ENCODE data around the gene RIGI. TPM values are rescaled to one million over a fixed set of nuclear protein-coding genes. Genes with fewer than 3 reads are reported as not detected.
"Not testable (repeated sequence)": the region's sequence is repeated elsewhere in the genome, so short reads cannot be mapped to it uniquely, and the experiment has no call there.

The RIGI gene
- 1.2 and 1.5 TPM in 2 replicates for total RNA-seq (2014; rRNA removed; shearing (Covaris generic))
- 0.90 and 1.1 TPM in 2 replicates for polyA plus RNA-seq (2015; cell fraction: cytosol; rRNA removed)
- 0.83 and 1.3 TPM in 2 replicates for polyA plus RNA-seq (2015; cell fraction: nucleus; rRNA removed)

DNA sequence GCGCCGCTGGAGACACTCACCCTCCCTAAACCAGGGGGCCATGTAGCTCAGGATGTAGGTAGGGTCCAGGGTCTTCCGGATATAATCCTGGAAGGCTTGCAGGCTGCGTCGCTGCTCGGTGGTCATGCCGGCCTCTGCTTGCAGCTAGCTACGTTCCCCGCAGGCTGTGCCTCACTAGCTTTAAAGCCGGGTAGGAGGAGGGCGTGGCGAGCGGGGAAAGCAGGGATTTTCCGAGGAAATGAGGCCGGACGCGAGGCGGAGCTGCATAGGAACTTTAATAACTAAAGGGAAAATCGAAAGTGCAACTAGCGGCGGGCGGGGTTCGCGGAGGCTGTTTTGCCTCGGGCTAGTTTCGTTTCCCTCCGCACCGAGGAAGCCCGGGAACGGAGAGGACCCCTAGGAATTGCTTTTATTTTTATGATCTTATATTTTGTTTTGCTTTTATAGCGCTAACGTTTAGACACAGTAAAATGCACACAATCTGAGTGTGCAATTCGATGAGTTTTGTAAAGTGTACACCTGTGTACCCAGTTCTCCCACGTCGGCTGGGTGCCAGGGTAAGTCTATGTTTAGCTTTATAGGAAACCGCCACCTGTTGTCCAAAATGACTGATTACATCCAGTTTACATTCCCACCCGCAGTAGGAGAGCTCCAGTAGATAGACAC is at the start of gene RIGI:
RIGI (minus strand) TSS at position 156 of the 666 bp plus-strand sequence; CDS start at position 126, 30 bp downstream.
- in situ Hi-C loops (cut with HindIII; ENCODE audit: low pct_unique_long_range_greater_than_20kb, low sequenced_read_pairs): no loop called here
- DNase-seq (ENCODE audit: low read depth, low spot score): peak; percentile 81

DNA sequence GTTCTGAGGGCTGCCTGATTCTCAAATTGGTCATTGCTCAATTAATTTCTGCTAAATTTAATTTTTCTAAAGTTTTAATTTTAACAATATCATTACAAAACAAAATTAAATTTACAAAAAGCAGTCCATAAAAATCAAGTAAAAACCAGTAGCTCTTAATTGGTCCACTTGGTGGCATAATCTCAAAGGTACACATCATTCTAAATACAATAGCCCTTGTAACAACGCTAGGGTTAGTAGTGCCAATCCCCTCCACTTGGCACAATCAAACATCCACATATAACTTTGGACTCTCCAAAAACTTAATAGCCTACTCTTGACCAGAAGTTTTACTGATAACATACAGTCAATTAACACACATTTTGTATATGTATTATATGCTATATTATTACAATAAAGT is 48.9 kb upstream of the RIGI start:
- in situ Hi-C loops (cut with HindIII; ENCODE audit: low pct_unique_long_range_greater_than_20kb, low sequenced_read_pairs): no loop called here
- no peak for DNase-seq (ENCODE audit: low read depth, low spot score)

DNA sequence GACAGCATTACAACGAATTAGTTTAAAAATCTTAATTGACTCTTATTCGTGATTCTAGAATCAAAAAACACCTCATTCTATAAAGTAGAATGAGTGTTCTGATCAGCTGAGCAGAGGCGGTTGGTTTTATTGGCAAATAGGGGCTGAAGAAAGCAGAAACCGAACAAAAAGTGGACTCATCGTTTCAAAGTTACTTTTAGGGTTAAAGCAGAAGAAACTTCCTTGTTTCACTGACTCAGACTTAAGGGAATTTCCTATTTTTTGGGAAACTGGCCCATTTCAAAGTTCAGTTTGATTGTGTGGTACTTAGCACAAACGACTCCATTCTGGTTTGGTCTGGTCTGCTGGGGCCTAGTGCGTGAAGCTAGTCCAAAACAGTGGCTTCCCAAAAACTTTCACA is 47.8 kb upstream of the RIGI start:
- in situ Hi-C loops (cut with HindIII; ENCODE audit: low pct_unique_long_range_greater_than_20kb, low sequenced_read_pairs): no loop called here
- DNase-seq (ENCODE audit: low read depth, low spot score): no peak

DNA sequence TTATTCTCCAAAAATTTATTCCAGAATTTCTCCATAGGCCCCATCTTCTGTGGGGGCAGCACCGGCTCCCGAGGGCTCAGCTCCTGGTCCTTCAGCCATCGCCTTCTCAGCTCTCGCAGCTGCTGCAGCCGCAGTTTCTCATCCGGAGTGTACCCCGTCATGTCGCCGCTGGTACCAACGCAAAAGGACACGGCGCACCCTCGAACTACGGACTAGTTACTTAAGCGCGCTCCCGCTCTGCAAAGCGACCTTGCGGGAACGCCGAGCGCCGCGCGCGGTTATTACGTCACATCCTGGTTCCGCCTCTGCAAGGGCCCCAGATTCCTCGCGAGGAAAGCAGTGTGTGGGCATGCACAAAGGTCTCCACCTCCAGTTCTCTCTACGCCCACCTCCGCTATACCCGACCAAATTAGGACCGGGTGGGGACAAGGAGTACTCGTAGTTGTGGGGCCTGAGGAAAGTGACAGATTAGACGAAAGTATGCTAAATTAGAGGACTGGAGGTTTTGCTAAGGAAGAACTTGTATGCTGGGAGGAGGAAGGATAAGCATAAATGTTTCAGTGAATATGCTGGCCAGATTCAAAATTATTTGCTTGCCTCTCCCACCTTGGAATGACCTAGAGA is 47.0 kb upstream of the RIGI start, which contains the start of gene NDUFB6:
NDUFB6 (minus strand) TSS at position 260 of the 624 bp plus-strand sequence; CDS start at position 161, 99 bp downstream.
- DNase-seq (ENCODE audit: low read depth, low spot score): peak; percentile 89
- in situ Hi-C loops (cut with HindIII; ENCODE audit: low pct_unique_long_range_greater_than_20kb, low sequenced_read_pairs): no loop called here

DNA sequence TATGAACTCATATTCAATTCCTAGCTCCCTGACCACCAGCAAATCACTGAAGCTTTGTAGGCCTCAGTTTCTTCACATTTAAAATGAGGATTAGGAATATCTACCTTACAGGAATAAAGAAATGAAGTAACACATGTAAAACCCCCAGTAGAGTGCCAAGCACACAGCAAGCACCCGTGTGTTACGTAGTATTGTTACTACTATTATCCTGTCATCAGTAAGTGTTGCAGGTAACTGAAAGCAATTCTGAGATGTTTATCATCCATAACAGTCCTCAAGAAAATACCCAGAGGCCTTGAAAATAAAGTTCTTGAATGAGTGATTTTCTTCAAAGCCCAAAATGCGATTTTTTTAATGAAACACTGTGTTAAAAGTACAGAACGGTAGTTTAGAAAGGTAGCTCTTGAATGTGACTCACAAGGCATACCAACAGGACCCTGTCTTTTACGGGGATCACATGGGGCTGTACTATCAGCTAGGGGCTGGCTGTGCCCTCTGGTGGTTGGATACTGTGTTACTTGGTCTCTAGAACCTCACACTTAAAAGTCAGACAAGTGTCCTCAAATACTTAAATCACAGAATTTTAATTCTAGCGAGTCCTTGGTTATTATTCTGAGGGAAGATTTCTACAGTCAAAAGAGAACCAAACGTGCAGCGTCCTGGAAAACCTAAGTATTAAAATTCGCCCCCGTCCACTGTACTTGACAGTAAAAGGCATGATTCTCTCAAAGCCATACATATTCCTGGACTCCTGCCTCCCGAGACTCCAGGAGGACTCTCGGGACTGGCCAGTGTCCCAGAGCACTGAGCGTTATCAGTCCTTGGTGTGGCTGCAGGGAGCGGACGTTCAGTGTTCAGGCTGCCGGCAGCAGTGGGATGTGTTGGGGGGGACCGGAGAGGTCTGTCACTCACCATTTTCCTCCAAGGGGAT is 46.2 kb upstream of the RIGI start:
- peak; percentile 75 for DNase-seq (ENCODE audit: low read depth, low spot score)
- in situ Hi-C loops (cut with HindIII; ENCODE audit: low pct_unique_long_range_greater_than_20kb, low sequenced_read_pairs): no loop called here

DNA sequence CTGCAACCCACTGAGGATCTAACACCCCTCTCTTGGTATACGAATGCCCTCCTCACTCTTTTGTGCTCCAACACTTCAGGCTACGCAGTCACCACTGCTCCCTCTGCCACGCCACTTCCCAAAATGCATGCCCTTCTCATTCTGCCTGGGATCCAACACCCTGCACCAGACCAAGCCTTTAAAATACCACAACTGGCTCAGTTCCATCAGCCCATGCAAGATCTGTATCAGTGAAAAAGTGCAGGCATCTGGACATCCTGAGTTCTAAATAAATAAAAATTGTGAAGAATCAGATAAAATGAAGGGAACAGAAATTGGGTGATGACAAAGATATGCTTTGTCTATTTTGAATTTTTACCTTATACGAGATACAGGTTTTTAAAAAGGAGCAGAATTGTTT is 44.3 kb upstream of the RIGI start:
- no peak for DNase-seq (ENCODE audit: low read depth, low spot score)
- in situ Hi-C loops (cut with HindIII; ENCODE audit: low pct_unique_long_range_greater_than_20kb, low sequenced_read_pairs): no loop called here

DNA sequence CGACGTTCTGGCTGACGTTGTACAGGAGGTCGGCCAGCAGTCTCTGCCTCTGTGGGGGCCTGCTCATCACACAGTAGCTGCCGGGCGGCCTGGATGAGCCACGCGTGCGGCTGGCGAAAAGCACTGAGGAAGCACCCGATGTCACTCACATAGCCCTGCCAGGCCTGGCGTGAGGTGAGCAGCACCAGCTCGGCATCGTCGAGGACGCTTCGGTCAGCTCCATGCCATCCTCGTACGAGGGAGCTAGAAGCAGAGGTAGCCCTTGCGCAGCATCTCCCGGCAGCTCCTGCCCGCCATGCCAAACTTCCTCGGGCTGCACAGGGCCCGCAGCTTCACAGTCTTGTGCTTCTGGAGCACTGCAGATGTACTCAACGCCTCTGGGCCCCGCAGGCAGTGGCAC is 40.8 kb upstream of the RIGI start:
- in situ Hi-C loops (cut with HindIII; ENCODE audit: low pct_unique_long_range_greater_than_20kb, low sequenced_read_pairs): no loop called here
- no peak for DNase-seq (ENCODE audit: low read depth, low spot score)

DNA sequence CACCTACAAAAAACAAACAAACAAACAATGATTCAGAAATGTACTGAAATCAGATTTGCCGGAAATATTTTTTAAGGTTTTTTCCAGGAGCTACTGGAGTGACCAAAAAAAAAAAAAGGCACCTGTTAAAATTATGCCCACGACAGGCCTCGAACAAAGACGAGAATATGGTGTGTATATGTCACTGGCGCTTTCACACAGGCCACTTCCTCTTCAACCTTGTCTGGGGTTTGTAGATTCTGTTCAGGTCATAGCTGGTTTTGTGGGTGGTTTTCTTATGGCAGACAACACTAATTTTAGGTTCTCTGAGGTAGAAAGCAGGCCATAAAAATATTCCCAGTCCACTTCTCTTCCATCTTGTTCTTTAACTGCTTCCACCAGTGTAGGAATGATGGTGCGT is 40.0 kb upstream of the RIGI start:
- in situ Hi-C loops (cut with HindIII; ENCODE audit: low pct_unique_long_range_greater_than_20kb, low sequenced_read_pairs): no loop called here
- DNase-seq (ENCODE audit: low read depth, low spot score): no peak

DNA sequence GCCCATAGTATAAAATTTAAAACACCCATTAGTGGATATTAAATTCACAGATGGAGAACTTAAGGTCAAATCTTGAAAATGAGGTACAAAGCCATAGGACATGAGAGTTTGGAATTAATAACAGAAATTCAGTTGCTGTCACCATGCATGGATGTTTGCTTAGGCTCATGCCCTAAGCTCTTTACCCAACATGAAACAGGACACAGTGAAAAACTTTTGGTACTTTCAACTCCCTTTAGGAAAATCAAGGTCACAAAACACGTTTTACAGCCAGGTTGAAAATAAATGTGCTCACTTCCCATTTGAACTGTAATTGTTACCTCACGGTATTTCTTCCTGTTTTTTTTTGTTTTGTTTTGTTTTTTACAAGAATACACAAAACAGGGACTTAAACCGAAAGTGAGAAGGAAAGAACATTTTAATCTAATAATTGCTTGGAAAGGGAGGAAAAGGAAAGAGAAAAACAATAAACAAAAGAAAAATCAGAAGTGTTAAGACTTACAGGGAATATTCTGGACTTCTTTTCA is 32.5 kb upstream of the RIGI start:
- DNase-seq (ENCODE audit: low read depth, low spot score): no peak
- in situ Hi-C loops (cut with HindIII; ENCODE audit: low pct_unique_long_range_greater_than_20kb, low sequenced_read_pairs): no loop called here

DNA sequence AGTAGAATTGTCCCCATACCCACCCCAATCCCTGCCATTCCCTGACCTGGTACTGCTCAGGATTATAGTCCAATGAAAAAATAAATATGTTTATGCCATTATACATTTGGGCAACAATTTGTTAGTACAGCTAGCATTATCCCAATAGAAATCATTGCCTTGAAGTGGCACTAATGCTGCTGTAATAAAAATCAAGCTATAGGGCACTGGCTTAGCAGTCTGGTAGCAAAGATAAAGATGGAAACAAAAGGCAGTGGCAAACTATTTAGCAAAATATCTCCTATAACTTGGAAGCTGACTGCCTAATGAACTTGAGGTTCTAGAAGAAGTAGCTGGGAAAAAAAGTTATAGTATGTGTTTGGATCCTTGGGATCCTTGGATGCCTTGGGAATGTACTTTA is 28.6 kb upstream of the RIGI start:
- in situ Hi-C loops (cut with HindIII; ENCODE audit: low pct_unique_long_range_greater_than_20kb, low sequenced_read_pairs): no loop called here
- DNase-seq (ENCODE audit: low read depth, low spot score): no peak

DNA sequence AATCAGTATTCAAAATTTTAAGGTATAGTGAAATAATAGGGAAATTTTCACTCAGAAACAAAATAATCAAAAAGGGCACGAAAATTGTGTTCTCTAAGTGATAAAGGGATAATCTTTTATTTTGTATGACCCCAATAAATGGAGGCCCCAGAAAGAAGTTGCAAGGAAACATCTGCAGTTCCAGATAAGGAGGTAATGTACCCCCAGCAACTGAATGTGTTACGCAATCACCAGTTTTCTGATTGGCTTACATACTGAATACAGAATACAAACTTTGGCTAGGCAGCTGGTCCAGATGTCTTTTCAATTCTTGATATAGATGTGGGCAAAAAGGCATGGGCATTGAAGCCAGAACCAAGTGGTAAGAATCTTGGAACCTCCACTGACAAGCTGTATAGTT is 28.1 kb upstream of the RIGI start:
- peak; percentile 33 for DNase-seq (ENCODE audit: low read depth, low spot score)
- in situ Hi-C loops (cut with HindIII; ENCODE audit: low pct_unique_long_range_greater_than_20kb, low sequenced_read_pairs): no loop called here

DNA sequence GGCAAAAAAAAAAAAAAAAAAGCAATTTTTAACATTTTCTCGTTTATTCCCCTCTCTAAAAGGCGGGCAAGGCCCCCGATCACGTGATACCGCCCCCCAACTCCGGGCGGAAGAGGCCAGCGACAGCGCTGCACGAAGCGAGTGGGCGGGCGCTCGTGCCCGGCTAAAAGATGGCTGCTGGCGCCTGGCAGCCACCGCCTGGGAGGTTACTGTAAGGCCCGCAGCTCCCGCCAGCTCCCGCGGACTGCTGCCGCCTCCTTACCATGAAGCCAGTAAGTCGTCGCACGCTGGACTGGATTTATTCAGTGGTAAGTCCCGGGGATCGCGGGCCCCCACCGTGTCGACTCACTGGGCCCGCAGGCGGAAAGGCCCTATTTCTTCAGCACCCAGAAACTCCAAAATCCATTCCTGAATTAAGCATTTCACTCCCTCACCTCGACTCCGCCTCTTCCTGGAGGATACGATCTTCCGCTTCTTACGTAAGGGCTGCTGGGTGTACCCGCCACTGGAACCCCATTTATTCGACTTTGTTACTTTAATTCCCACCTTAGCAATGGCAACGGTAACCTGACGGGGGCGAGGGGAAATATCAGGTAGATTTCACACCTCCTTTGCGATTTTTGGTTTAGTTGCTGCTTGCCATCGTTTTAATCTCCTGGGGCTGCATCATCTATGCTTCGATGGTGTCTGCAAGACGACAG is 26.3 kb upstream of the RIGI start, which contains the start of the genes SMIM27 and TOPORS:
SMIM27 (plus strand) TSS at position 156 of the 701 bp plus-strand sequence; CDS start at position 264, 108 bp downstream.
TOPORS (minus strand) TSS at position 415 of the 701 bp plus-strand sequence; CDS start at position 265, 150 bp downstream.
- in situ Hi-C loops (cut with HindIII; ENCODE audit: low pct_unique_long_range_greater_than_20kb, low sequenced_read_pairs): no loop called here

DNA sequence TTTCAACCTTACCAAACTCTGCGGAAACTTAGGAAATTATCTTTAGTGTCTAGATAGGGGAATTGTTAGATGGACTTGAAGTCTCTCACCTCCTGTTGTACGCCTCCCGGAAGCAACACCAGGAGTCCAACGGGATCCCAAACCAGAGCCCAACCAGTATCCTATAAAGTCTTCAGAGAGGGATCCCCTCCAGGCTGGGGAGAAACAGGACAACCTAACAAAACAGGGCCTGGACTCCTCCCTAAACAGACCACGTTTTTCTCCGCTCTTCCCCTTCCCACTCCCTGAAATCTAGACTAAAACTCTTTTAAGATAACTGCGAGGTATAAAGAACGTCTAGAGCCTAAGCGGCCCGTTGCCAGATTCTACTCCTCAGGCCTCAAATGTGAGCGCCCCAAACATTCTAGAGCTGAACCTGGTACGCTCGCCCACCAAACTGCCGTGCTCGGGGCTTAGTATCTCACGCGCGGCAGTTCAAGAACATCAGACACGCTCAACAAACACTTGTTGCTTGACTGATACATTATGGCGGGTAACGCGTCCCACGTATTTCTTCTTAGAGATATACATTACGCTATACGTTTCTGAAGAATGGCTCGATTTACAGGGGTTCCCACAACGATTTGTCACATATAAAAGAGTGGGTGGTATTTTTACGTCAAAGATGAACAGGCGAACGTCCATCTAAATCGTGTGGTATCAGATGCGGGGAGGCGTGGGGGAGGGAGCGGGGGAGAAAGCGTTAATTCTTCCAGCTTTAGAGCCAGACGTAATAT is 25.5 kb upstream of the RIGI start:
- in situ Hi-C loops (cut with HindIII; ENCODE audit: low pct_unique_long_range_greater_than_20kb, low sequenced_read_pairs): no loop called here

More for the DNA sequence above, 26.3 kb upstream of the RIGI start, which contains the start of the genes SMIM27 and TOPORS:
- DNase-seq (ENCODE audit: low read depth, low spot score): peak; percentile 87

DNA sequence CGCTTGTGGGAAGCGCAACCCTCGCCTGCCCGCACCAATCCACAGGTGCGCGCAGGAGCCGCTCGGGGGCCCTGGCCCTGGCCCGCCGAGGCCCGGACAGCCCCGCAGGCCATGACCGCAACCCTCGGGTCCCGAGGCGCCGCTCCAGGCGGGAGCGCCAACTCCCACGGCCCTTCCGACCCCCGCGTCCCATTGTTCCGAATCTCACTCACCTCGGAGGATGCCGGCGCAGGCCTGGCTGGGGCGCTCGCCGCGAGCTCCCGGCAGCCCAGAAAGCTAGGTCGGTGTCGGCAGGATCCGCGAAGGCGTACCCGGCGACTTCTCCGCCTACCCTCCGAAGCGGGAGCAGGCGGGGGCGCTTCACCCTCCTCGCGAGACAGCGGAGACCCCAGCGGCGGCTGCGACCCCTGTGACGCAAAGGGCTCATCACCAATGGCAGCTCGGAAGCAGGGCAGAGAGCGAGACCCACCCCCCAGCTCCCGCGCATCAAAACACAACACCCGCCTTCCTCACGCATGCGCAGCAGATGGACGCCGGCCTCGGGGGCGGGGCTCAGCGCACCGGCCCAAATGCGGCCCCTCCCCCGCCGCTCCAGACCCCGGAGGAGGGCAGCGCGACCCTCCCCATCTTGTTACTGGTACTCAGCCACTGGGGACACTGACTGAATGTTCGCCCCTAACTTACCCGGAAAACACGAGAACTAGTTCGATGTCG is 24.7 kb upstream of the RIGI start:
- DNase-seq (ENCODE audit: low read depth, low spot score): peak; percentile 86
- in situ Hi-C loops (cut with HindIII; ENCODE audit: low pct_unique_long_range_greater_than_20kb, low sequenced_read_pairs): no loop called here

More for the DNA sequence above, 25.5 kb upstream of the RIGI start:
- peak; percentile 20 for DNase-seq (ENCODE audit: low read depth, low spot score)

DNA sequence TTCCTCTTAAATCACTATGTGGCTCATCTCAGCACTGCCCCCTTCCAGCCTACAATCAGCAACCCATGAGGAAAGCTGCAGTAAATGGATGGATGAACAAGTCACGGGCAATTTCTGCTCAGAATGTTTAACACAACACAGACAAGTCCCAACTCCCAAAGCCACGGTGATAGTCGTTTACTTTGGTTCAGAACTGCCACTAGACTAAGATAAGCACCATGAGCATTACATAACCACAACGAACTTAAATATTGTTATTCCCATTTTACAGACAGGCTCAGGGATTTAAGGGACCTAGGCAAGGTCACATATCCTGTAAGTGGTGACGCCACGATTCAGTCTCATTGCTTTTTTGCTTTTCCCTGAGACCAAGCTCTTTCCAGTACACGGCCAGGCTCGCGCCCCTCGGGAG is 24.2 kb upstream of the RIGI start:
- DNase-seq (ENCODE audit: low read depth, low spot score): no peak
- in situ Hi-C loops (cut with HindIII; ENCODE audit: low pct_unique_long_range_greater_than_20kb, low sequenced_read_pairs): no loop called here

DNA sequence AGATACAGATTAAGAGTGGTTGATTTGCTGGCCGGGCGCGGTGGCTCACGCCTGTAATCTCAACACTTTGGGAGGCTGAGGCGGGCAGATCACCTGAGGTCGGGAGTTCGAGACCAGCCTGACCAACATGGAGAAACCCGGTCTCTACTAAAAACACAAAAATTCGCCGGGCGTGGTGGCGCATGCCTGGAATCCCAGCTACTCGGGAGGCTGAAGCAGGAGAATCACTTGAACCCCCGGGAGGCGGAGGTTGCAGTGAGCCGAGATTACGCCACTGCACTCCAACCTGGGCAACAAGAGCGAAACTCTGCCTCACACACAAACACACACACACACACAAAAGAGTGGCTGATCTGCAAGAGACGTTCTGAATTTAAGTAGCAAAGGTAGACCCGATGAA is 22.2 kb upstream of the RIGI start:
- DNase-seq (ENCODE audit: low read depth, low spot score); in situ Hi-C loops (cut with HindIII; ENCODE audit: low pct_unique_long_range_greater_than_20kb, low sequenced_read_pairs): not testable (repeated sequence)
